Renal cortical epithelial cell (primary cell): ENCODE data around the gene DRICH1. TPM values are rescaled to one million over a fixed set of nuclear protein-coding genes. Genes with fewer than 3 reads are reported as not detected.
"Not testable (repeated sequence)": the region's sequence is repeated elsewhere in the genome, so short reads cannot be mapped to it uniquely, and the experiment has no call there.

Experiments used
- DNase-seq: peaks from one replicate; pipeline ENCODE4 v3.0.0-alpha.2; 2011; ENCODE audit warnings: low read depth
- total RNA-seq: library from RNA; depleted of rRNA; stranded (reverse); fragments of >200 nt; gene quantifications from 2 replicates; pipeline ENCODE4 v1.2.3, GENCODE V29; 2014

Gene DRICH1
- total RNA-seq, 1 donor from 2014 or later = 0.35 TPM

DNA sequence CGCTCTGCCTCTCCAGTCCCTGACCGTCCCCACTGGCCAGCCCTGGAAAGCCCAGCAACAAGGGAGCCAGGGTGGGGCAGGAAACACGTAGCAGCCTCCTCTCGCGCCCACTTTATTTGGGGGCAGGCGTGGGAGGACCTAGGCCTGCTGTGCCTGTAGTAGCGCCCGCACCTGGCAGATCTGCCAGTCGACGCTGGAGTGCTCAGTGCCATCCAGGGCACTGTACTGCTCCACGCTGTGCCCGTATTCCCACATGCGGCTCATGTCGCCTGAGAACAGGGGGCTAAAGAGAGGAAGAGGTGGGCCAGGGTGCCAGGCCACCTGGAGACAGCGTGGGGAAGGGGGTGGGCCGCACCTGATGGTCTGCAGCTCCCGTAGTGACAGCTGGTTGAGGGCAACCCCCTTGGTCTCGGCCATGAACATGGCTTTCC lies 17.0 kb upstream of the DRICH1 start:
- DNase-seq = no peak

DNA sequence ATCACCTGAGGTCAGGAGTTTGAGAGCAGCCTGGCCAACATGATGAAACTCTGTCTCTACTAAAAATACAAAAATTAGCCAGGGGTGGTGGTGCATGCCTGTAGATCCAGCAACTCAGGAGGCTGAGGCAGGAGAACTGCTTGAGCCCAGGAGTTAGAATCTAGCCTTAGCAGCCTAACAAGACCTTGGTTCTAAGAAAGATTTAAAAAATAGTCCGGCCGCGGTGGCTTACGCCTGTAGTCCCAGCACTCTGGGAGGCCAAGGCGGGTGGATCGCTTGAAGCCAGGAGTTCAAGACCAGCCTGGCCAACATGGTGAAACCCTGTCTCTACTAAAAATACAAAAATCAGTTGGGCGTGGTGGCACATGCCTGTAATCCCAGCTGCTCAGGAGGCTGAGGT lies 14.4 kb upstream of the DRICH1 start:
- DNase-seq = not testable (repeated sequence)

DNA sequence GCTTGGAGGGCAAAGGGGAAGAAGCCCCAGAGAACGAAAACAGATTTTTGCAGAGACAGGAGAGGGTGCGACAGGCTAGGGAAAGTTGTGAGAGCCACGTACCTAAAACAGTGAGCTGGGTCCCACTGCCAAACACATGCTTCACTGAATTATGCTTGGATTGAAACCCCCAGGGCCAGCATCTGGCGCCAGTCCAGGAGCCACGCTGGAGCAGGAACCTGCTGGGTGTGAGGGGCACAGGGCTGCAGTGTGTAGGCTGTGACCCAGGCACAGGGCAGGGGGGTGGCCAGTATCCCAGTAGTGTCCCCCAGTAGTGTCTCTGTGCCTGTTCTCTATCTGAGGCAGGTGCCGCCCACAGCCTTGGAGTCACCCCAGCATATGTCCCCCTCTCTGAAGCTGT lies 8.1 kb upstream of the DRICH1 start:
- not testable (repeated sequence) for DNase-seq

DNA sequence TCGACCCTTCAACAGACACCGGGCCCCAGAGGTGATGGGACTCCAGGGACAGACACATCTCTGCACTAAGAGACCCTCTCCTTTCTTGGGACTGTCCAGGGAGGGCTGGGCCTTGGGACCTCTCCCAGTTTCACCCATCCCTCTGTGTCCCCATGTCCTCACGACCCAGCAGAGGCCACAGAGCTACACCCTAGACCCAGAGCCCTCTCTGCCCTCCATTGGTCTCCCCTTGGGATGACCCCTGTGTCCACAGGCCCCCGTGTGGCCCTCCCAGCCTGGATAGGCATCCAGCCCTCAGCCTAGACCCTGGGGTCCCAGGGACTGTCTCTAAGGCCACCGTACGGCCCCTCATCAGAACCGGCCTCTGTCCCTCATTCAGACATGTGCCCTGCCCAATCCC lies 7.5 kb upstream of the DRICH1 start:
- no peak for DNase-seq

DNA sequence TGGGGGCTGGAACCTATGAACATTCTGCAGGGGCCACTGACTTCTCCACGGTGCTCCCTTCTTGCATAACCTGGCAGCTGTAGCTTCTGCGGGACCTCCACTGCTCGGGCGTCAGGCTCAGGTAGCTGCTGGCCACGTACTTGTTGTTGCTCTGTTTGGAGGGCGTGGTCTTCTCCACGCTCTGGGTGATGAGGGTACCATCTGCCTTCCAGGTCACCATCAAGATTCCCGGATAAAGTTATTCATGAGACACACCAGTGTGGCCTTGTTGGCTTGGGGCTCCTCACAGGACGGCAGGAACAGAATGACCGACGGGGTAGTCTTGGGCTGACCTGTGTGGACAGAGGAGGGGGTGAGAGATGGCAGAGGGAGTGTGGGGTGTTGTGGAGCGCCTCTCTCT lies 6.5 kb upstream of the DRICH1 start:
- DNase-seq = no peak

DNA sequence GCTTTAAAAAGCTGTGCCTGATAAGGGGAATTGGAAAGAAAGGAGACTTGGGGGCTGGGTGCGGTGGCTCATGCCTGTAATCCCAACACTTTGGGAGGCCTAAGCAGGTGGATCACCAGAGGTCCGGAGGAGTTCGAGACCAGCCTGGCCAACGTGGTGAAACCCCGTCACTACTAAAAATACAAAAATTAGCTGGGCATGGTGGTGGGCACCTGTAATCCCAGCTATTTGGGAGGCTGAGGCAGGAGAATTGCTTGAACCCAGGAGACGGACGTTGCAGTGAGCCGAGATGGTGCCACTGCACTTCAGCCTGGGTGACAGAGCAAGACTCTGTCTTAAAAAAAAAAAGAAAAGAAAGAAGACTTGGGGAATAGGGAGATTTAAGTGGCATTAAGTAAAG lies 3.2 kb upstream of the DRICH1 start:
- not testable (repeated sequence) for DNase-seq

DNA sequence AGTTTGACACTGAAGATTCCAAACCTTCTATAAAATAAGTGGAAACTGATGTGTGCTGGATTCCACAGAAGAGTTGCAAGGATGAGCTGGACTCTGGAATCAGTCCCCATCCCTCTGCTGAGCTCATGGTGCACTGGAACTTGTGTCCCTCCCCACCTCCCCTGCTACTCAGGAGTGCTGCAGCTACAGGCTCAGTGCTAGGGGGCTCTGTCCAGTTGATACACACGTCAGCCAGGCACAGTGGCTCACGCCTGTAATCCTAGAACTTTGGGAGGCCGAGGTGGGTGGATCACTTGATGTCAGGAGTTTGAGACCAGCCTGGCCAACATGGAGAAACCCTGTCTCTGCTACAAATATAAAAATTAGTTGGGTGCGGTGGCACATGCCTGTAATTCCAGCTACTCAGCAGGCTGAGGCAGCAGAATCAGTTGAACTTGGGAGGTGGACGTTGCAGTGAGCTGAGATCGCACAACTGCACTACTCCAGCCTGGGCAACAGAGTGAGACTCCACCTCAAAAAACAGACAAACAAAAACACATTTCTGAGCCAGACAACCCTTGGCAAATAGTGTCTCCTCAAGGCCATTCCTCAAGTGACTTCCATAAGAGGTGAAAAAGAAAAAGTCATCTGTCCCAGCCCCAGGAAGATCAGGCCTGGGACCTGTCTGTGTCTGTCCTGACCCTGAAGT lies 3.9 kb downstream of the DRICH1 start:
- not testable (repeated sequence) for DNase-seq

DNA sequence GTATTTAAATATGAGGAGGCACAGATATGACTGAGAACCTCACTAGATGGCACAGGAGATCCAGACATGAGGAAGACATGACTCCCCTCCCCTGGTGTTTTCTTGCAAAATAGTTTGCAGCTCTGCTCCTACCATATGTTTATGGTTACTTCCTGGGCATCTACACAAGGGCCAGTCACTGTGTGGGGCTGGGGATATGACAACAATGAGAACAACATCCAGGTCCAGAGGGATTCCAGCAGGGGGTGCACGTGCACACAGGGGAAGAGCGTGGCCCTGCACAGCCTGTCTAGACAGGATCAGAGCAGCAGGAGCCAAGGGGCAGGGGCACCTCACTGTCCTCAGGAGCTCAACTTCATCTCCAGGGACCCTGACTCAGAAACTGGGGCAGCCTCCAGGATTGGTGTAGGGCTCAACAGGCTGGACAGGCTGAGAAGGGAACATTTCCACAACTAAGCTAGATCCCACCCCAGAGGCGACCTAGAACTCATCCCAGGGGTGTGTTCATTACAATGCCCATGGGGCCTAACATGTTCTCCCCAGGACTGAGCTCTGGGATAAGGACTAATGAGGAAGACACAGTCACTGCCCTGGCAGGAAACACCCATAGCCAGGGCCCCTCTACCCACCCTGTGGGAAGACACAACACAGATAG lies 4.6 kb downstream of the DRICH1 start:
- DNase-seq = not testable (repeated sequence)

DNA sequence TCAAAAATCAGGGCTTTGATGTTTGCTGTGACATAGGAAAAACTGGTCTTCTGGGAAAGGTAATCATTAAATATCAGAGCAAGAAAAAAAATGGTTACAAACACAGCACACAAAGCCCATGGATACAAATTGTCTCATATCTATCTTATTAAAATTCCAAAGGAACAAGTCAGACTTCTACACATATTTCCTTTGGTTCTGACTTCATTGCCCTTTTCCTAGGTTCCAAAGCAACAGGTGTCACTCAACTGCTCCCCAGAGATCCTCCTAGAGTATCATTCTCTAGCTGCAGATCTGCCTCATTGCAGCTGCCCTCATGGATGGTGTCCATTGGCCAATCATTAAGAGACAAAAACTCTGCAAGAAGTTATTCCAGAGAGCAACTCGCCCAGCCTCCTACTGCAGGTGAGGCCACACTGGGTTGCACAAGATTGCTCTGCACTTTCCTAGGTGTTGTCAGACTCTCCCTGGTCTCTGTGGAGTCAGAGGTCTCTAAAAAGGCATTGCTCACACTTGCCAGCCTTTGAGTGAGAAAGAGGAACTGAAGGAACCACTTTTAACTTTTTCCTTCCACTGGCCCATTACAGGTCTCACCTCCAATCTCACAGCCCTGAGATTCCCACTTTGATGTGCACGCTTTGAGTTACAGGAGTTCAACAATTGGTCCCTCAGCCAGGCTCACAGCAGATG lies 5.7 kb downstream of the DRICH1 start:
- DNase-seq = no peak

DNA sequence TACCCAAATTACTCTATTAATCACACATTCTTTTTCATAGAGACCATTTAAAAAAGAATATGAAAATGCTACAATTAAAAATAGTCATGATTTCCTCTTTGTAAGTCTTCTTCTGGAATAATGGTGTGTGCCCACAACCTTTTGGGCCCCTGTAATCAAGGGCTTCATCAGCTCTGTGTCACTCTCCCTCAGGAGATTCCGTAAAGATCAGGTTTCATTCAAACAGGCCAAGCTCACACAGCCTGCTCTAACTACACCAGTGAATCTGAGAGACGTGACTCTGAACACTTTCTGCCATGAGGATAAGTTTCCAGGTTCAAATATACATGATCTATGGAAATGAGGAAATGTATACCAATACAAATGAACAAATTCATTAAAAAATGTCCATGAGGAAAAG lies 9.5 kb downstream of the DRICH1 start:
- no peak for DNase-seq

DNA sequence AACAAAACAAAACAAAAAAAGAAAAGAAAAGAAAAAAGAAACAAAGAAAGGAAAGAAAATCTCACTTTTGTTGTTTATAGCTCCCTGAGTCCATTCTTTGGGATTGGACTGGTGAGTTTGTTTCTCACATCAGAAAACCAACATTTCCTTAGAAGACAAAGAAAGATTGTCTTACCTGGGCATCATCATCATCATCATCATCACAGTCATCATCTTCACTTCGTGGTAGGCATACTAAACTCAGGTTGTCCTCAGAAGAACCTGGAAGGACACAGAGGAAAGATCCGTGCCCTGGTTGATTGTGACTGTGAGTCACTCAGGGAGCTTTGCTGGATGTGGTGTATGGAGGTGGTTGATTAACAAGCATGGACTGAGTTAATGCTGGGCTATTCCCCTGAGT lies 10.2 kb downstream of the DRICH1 start:
- peak; percentile 43 for DNase-seq

DNA sequence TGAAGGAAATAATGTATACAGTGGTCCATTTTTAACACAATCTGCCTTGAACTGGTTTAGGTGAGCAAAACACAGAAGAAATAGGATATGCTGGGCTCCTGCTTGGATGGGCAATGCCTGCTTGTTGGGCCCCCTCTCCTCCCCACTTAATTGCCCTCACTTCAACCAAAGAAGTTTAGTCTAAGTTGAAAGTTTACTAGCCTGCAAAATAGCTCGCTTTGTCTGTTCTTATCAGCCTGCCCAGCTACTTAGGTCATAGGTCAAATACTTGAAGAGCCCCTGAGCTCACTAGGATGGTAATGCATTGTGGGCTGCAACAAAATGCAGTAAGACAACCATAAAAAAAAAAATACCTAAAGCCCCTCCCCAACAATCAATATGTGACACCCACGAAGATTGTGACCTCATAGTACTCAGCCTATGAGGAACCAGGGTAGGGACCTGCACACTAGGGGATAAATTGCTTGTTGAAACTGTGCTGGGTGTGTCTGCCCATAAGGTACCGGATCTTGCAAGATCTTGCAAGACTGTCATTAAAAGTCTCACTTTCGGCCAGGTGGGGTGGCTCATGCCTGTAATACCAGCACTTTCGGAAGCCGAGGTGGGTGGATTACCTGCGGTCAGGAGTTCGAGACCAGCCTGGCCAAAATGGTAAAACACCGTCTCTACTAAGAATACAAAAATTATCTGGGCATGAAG lies 10.9 kb downstream of the DRICH1 start:
- no peak for DNase-seq

DNA sequence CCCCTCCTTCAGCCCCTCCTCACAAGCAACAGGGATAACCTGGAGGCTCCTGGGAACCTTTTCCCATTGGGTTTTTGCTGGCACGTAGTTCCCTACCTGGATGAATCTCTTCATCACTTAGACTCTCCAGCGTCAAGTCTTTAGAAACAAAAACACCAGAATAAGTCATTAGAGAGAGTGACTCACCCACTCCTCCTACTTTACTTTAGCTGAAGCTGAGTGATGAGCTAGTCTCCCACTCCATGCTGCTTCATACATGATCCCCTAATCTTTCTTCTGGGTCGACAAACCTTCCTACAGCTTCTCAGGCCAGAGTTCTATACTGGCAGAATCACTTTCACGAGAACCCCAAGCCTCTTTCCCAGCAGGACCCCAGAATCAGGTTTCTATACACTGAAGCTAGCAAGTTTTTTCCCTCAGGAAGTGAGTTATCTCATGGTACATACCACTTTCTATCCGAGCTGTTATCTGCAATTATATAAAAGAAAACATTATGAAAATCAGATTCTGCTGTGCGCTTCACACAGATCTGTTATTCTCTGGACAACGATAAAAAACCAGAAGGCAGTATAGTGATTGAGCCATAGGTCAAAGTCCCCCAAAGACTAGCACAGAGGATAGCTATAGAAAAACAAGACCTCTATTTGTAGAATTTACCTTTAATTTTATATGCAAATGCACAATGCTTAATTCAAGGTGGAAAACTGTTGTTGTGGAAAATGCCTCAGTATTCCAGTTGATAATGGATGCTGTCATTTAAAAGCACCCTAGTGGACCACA lies 18.7 kb downstream of the DRICH1 start:
- no peak for DNase-seq

DNA sequence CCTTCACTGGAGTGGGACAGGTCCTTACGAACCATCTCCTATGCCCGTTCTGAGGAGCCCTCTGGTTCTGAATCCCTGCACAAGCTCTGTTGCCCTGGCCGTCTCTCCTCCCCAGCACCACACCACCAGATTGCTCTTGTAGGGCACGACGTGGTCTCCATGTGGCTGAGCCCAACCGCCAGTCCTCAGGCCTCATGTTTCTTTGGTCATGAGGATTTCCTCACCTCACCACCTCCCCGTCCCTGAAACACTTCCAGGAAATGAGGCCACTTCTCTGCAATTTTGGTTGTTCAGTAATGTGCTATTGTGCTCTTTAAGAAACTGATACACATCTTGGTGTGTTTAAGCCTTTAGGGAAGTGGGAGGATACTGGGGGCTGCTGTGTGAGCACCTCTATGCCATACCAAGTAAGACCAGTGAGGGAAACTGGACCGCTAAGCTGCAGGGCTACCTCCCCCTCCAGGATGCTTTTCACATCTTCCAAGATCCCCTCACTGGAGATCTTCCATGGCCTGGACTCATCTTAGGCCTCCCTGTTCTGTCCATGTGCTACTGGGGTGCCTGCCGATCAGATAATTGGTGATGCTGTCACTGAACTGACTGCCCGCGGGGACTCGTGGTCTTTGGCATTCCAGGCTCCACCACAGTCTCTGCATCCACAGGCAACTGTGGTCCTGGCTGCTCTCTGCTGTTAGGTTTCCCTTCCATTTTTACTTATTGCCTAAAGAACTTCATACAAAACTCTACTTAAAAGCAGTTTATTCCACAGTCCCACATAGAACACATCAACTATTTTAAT lies 21.9 kb downstream of the DRICH1 start:
- no peak for DNase-seq

DNA sequence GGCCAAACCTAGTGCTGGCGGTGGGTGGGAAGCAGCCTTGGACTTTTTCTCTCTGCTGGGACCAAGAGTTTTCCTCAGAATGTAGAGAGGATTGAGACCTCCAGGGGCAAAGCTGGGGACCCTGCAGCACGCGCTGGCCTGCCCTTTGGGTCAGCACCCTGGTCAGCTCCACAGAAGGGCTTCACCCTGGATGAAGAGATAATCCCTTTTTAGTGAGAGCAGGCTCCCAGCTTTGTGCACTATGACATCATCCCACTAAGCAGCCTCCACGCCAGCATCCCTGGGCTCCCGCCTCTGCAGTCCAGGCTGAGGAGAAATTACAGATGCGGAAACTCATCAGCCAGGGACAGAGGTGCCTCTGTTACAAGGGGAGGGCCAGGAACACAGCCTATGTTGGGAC lies 23.5 kb downstream of the DRICH1 start:
- no peak for DNase-seq

DNA sequence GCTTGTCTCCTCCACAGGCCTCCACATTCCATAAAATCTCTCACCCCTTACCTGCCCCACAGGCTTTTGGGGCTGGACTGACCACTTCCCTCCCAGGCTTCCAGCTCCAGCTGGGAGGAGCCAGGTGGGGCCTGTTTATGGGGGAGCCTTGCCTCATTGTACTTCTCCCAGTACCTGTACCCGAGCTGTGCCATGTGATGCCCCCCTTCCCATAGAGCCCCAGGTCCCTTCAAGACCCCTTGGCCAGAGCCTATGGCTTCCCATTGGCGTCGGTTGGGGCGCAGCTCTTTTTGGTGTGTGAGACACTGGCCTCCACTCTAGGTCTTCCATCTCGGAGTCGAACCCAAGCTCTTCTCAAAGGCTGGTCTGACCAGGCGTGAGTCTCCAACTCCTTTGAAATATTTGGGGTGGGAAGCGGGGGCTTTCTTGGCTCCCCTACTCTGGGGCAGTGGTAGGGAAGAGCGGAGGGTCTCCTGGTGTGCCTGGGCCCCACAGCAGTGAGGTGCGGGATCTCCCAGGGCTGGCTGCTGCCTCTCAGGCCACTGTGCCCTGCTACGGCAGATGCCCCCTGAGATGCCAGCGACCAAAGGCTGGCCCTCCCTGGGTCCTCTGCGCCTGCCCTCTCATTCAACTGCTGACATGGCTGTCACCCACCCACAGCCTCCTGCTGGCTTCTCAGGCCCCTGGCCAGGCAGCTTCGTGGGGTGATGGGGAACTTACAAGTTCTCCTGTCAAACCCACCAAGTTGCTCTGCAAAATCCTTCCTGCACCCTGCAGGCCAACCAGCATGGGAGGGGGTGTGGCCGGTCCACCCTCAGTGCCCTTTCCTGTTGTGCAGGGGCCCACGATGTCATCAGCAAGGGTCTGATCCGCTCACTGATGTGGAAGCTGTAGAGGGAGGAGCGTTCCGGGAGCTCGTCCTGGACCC lies 25.7 kb downstream of the DRICH1 start:
- no peak for DNase-seq

DNA sequence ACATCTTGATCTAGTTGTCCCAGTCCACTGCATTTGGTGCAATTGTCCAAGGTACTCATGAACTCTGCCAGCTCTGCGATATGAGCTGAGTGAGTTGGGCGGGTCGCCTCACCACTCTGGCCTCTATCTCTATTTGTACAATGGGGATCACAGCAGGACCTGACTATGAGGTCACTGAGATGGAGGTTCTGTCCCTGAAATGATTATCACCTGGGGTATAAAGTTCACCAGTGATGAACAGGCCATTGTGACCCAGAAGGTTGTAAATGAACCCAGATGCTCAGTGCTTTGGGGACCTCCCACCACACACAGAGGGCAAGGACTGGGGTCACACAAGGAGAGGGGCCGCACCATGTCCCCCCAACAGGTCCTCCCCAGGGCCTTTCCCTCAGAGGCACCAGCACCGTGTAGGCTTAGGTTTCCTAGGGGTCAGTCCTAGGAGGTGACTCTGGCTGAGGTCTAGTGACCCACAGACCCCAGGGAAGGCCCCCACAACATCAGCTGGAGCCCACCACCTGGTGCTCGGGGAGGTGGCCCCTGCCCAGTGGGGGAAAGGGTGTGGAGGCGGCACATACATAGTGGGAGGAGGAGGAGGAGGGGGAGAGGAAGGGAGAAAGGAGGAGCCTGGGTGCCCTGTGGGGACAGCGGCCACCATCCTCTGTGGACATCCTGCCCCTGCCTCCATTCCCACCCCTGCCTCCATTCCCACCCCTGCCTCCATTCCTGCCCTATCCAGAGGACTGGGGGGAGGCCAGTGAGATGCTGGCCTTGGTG lies 27.0 kb downstream of the DRICH1 start:
- no peak for DNase-seq

DNA sequence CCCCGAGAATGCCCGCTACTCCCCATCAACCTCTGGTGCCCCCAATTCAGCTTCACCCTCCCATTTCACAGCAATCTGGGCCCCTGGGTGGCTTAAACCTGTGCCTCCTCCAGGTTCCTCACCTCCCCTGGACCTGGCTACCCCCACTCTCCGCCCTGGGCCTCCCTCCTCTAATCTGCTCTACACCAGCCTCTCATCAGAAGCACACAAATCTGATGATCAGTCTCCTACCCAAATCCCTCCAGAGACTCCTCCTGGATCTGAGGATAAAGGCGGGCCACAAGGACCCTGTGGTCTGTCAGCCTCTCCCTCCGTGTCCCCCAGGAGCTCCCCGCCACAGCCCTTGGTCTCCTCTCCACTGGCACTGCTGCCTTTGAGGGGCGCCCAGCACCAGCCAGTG lies 28.9 kb downstream of the DRICH1 start:
- DNase-seq = no peak
